Stimulated activated naive CD4-positive, alpha-beta T cell treated with Interleukin-2 at 50 U/mL for 16 hours (primary cell): Measurements from ENCODE around the gene DTD1.

Source experiments
- DNase-seq: peaks from one replicate; lab custom pipeline; 2025; lab: John Stamatoyannopoulos, UW

Gene DTD1

GRCh38 chr20:18587665-18588573 is at the start of gene DTD1:
DTD1 (plus strand) TSS chr20:18588054; CDS start chr20:18588073, 19 bp downstream.
- DNase-seq, result peak; percentile 86

- no peak for DNase-seq
Observed at GRCh38 chr20:18541741-18542140, 46.1 kb upstream of the DTD1 start.

GRCh38 chr20:18543216-18543615 is 44.6 kb upstream of the DTD1 start:
- DNase-seq, result no peak

GRCh38 chr20:18543932-18544331 is 43.9 kb upstream of the DTD1 start:
- DNase-seq, result no peak

GRCh38 chr20:18545566-18545965 is 42.3 kb upstream of the DTD1 start:
- DNase-seq, result no peak

GRCh38 chr20:18548465-18548864 is 39.4 kb upstream of the DTD1 start:
- no peak for DNase-seq

GRCh38 chr20:18553746-18554145 is 34.1 kb upstream of the DTD1 start:
- DNase-seq, result no peak

GRCh38 chr20:18566892-18567738 is 20.7 kb upstream of the DTD1 start, which contains the start of gene SMIM26:
SMIM26 (plus strand) TSS chr20:18567432; CDS start chr20:18567479, 47 bp downstream.
- DNase-seq, result peak; percentile 95

GRCh38 chr20:18567739-18568091 is 20.1 kb upstream of the DTD1 start:
- DNase-seq, result no peak

GRCh38 chr20:18571009-18571408 is 16.8 kb upstream of the DTD1 start:
- DNase-seq, result no peak

GRCh38 chr20:18571578-18571977 is 16.3 kb upstream of the DTD1 start:
- no peak for DNase-seq

GRCh38 chr20:18577942-18578341 is 9.9 kb upstream of the DTD1 start:
- DNase-seq, result no peak

GRCh38 chr20:18578581-18578980 is 9.3 kb upstream of the DTD1 start:
- no peak for DNase-seq

- DNase-seq, result no peak
Observed at GRCh38 chr20:18580012-18580411, 7.8 kb upstream of the DTD1 start.

GRCh38 chr20:18585134-18585533 is 2.7 kb upstream of the DTD1 start:
- no peak for DNase-seq

GRCh38 chr20:18588574-18588933 is 700 bp downstream of the DTD1 start:
- no peak for DNase-seq

GRCh38 chr20:18589941-18590674 is 2.3 kb downstream of the DTD1 start:
- DNase-seq, result no peak

GRCh38 chr20:18596270-18596669 is 8.4 kb downstream of the DTD1 start:
- DNase-seq, result no peak

- no peak for DNase-seq
Observed at GRCh38 chr20:18609741-18610140, 21.9 kb downstream of the DTD1 start.

GRCh38 chr20:18611492-18611891 is 23.6 kb downstream of the DTD1 start:
- no peak for DNase-seq

GRCh38 chr20:18613553-18613952 is 25.7 kb downstream of the DTD1 start:
- DNase-seq, result no peak

- DNase-seq, result no peak
Observed at GRCh38 chr20:18614244-18614643, 26.4 kb downstream of the DTD1 start.
